H9 (cell line): ENCODE data around the gene STARD3. TPM values are rescaled to one million over a fixed set of nuclear protein-coding genes. Genes with fewer than 3 reads are reported as not detected.

Experiments used
- DNase-seq: peaks from one replicate; pipeline ENCODE4 v3.0.0-alpha.2; 2017
- H2AFZ ChIP-seq: one replicate; pipeline ENCODE4 v1.6.1; 2013; ENCODE audit warnings: mild to moderate bottlenecking, low read length, control low read depth, moderate library complexity
- H2AK5ac ChIP-seq: 2 replicates; pipeline ENCODE4 v1.6.1; 2013; ENCODE audit warnings: low read length, control low read depth, mixed read lengths; ENCODE audit not compliant: insufficient read length
- H2BK120ac ChIP-seq: one replicate; pipeline ENCODE4 v1.6.1; 2013; ENCODE audit warnings: low read depth, mild to moderate bottlenecking, low read length, control low read depth, inconsistent platforms; ENCODE audit not compliant: poor library complexity, severe bottlenecking
- H2BK12ac ChIP-seq: 2 replicates; pipeline ENCODE4 v1.6.1; 2013; ENCODE audit warnings: low read length, control low read depth, mixed read lengths, low read depth; ENCODE audit not compliant: insufficient read length
- H2BK15ac ChIP-seq: 2 replicates; pipeline ENCODE4 v1.6.1; 2013; ENCODE audit warnings: low read depth, low read length, control low read depth
- H2BK20ac ChIP-seq: one replicate; pipeline ENCODE4 v1.6.1; 2013; ENCODE audit warnings: low read depth, mild to moderate bottlenecking, low read length, control low read depth, inconsistent platforms; ENCODE audit not compliant: poor library complexity, severe bottlenecking
- H2BK5ac ChIP-seq: 2 replicates; pipeline ENCODE4 v1.6.1; 2013; ENCODE audit warnings: low read length, control low read depth, mixed read lengths; ENCODE audit not compliant: insufficient read length
- H3K14ac ChIP-seq: 2 replicates; pipeline ENCODE4 v1.6.1; 2013; ENCODE audit warnings: low read length, control low read depth; ENCODE audit not compliant: insufficient read depth
- H3K18ac ChIP-seq: 2 replicates; pipeline ENCODE4 v1.6.1; 2013; ENCODE audit warnings: low read depth, mild to moderate bottlenecking, mixed read lengths, low read length, control low read depth; ENCODE audit not compliant: insufficient read length
- H3K23ac ChIP-seq: 2 replicates; pipeline ENCODE4 v1.6.1; 2013; ENCODE audit warnings: low read length, control low read depth, mixed read lengths, low read depth; ENCODE audit not compliant: insufficient read length
- H3K23me2 ChIP-seq: 2 replicates; pipeline ENCODE4 v1.6.1; 2013; ENCODE audit warnings: low read depth, mild to moderate bottlenecking, mixed read lengths, low read length, control low read depth; ENCODE audit not compliant: insufficient read length, poor library complexity, severe bottlenecking
- H3K27ac ChIP-seq: 2 replicates; pipeline ENCODE4 v1.5.1; 2013; ENCODE audit warnings: low read length, control low read depth, mixed read lengths, low read depth; ENCODE audit not compliant: insufficient read length
- H3K27me3 ChIP-seq: 2 replicates; pipeline ENCODE4 v1.6.1; 2013; ENCODE audit warnings: low read length, control low read depth, inconsistent platforms; ENCODE audit not compliant: insufficient read depth
- H3K4ac ChIP-seq: 2 replicates; pipeline ENCODE4 v1.6.1; 2013; ENCODE audit warnings: low read depth, mild to moderate bottlenecking, control low read depth, inconsistent platforms, low read length, moderate library complexity
- H3K4me1 ChIP-seq: 2 replicates; pipeline ENCODE4 v1.6.1; 2013; ENCODE audit warnings: low read length, control low read depth, inconsistent platforms; ENCODE audit not compliant: insufficient read depth
- H3K4me2 ChIP-seq: 2 replicates; pipeline ENCODE4 v1.6.1; 2013; ENCODE audit warnings: low read length, control low read depth, mixed read lengths; ENCODE audit not compliant: insufficient read length, insufficient read depth
- H3K56ac ChIP-seq: 2 replicates; pipeline ENCODE4 v1.6.1; 2013; ENCODE audit warnings: low read depth, mild to moderate bottlenecking, mixed read lengths, low read length, control low read depth; ENCODE audit not compliant: insufficient read length
- H3K79me1 ChIP-seq: 2 replicates; pipeline ENCODE4 v1.6.1; 2013; ENCODE audit warnings: low read depth, mild to moderate bottlenecking, moderate library complexity, low read length, control low read depth, inconsistent platforms; ENCODE audit not compliant: insufficient read depth, poor library complexity, severe bottlenecking
- H3K79me2 ChIP-seq: 2 replicates; pipeline ENCODE4 v1.6.1; 2013; ENCODE audit warnings: low read length, control low read depth, inconsistent platforms; ENCODE audit not compliant: insufficient read depth
- H3K9ac ChIP-seq: 2 replicates; pipeline ENCODE4 v1.6.1; 2013; ENCODE audit warnings: low read length, control low read depth, mixed read lengths; ENCODE audit not compliant: insufficient read length; ENCODE audit errors: extremely low read depth
- H3K9me3 ChIP-seq: one replicate; pipeline ENCODE4 v1.6.1; 2013; ENCODE audit warnings: low read depth, low read length, inconsistent platforms; ENCODE audit not compliant: control insufficient read depth
- H3T11ph ChIP-seq: one replicate; pipeline ENCODE4 v1.6.1; 2013; ENCODE audit warnings: mild to moderate bottlenecking, low read length, control low read depth, inconsistent platforms
- H4K20me1 ChIP-seq: one replicate; pipeline ENCODE4 v1.6.1; 2013; ENCODE audit not compliant: control insufficient read depth, insufficient read length, insufficient read depth
- H4K5ac ChIP-seq: 2 replicates; pipeline ENCODE4 v1.6.1; 2013; ENCODE audit warnings: low read depth, mild to moderate bottlenecking, mixed read lengths, low read length, control low read depth; ENCODE audit not compliant: insufficient read length
- H4K8ac ChIP-seq: replicated peaks from 2 replicates; pipeline ENCODE4 v1.6.1; 2013; ENCODE audit warnings: low read length, control low read depth, mixed read lengths, low read depth; ENCODE audit not compliant: insufficient read length
- H4K91ac ChIP-seq: 2 replicates; pipeline ENCODE4 v1.6.1; 2013; ENCODE audit warnings: low read depth, mild to moderate bottlenecking, moderate library complexity, mixed read lengths, low read length, control low read depth; ENCODE audit not compliant: insufficient read length
- H3K27ac Mint-ChIP-seq, 3 experiments: 2 replicates in 2 of 3; 3 replicates in 1 of 3; pipeline ENCODE4 v1.8.0; 2020 to 2021; ENCODE audit warnings: mixed read lengths in 3 of 3, mild to moderate bottlenecking in 1 of 3, moderate library complexity in 1 of 3
- H3K27me3 Mint-ChIP-seq: 2 replicates; pipeline ENCODE4 v1.8.0; 2021; ENCODE audit warnings: low read depth, mild to moderate bottlenecking, moderate library complexity, mixed read lengths
- H3K36me3 Mint-ChIP-seq, 3 experiments: 2 replicates in 2 of 3; 3 replicates in 1 of 3; pipeline ENCODE4 v1.8.0; 2020 to 2021; ENCODE audit warnings: low read depth in 3 of 3, mixed read lengths in 3 of 3; ENCODE audit not compliant: insufficient read depth in 1 of 3
- H3K4me1 Mint-ChIP-seq, 2 experiments: 2 replicates each; pipeline ENCODE4 v1.8.0; 2020; ENCODE audit warnings: mixed read lengths in 2 of 2
- H3K4me3 Mint-ChIP-seq, 2 experiments: 2 replicates in 1 of 2; 3 replicates in 1 of 2; pipeline ENCODE4 v1.8.0; 2020 to 2021; ENCODE audit warnings: mild to moderate bottlenecking in 2 of 2, mixed read lengths in 2 of 2, moderate library complexity in 1 of 2
- H3K9me3 Mint-ChIP-seq, 2 experiments: 2 replicates in 1 of 2; 3 replicates in 1 of 2; pipeline ENCODE4 v1.8.0; 2020; ENCODE audit warnings: mild to moderate bottlenecking in 2 of 2, mixed read lengths in 2 of 2, moderate library complexity in 1 of 2
- WGBS: extraction: QIAGEN DNeasy Blood & Tissue Kit; methylation state at CpG from one replicate; pipeline ENCODE4 v1.1.7; 2013; ENCODE audit warnings: missing lambda C conversion rate, low lambda C conversion rate, mixed read lengths; ENCODE audit not compliant: insufficient read length; ENCODE audit errors: extremely low coverage; 5-methylcytosine and 5-hydroxymethylcytosine counted together
- total RNA-seq: library from RNA; stranded (reverse); gene quantifications from 2 replicates; pipeline ENCODE4 v1.2.1, GENCODE V29; 2021
- TF ChIP-seq, protein P1 (sequence below): fragments of 200-600 bp; sonication (generic); conservative IDR thresholded peaks from 3 replicates; pipeline ENCODE4 v1.8.0; 2021; ENCODE audit warnings: antibody characterized with exemption, mild to moderate bottlenecking

Gene STARD3
- total RNA-seq, 1 experiment from 2014 or later, result 51.3 TPM

DNA sequence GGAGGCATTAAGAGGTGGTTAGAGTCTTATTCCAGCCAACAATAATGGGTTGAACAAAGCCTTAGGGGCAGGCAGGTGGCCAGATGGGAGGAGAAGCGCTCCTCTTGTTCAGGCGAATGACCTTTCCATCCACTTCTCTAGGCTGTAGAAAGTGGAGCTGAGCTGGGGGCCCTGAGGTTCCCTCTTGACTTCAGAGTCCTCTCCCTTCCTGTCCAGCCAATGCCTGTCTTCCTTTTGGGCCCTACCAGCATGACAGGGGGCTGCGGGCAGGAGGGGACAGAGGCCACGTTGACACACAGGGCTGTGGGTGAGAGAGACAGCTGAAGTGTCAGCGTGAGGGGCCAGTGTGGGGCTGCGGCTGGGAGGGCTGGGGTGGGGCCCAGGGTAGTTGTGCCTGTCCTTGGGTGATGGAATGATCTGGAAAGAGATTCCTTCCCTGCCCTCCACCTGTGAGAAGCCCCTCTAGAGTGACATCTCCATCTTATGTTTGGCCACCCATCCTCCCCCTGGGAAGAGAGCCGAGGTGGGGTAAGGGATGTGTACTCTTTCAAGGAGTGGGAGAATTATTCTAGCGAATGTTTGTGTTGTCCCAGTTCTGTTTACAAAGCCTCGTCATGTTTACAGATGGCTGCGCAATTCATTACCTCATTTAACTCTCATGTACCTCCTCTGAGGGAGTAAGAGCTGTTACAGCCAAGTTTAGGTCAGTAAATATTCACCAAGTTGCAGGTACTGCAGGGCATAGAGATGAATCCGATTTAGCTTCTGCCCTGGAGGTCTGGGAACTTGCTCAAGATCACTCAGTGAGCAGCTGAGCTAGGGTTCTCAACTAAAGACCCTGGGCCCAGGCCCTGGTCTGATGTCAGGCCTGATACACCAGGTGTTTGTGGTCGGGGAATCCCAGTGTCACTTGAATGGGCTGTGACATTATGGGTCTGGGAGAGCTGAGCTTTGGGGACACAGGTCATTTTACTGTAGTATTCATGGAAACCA lies 66.3 kb downstream of the STARD3 start:
- no peak overlapping the region for H3K56ac ChIP-seq
- H2AFZ ChIP-seq, result no peak overlapping the region
- H3K79me2 ChIP-seq, result peaks cover 51% of the 10 kb centered on the region
- no peak overlapping the region for H2BK20ac ChIP-seq
- H3K9me3 Mint-ChIP-seq, result no peaks in the 10 kb centered on the region
- H4K5ac ChIP-seq, result no peak overlapping the region
- no peaks in the 10 kb centered on the region for H4K20me1 ChIP-seq
- H2BK5ac ChIP-seq, result no peak overlapping the region
- no peak overlapping the region for H3T11ph ChIP-seq
- H3K4me2 ChIP-seq, result no peak overlapping the region
- H4K91ac ChIP-seq, result no peak overlapping the region
- no peak overlapping the region for H3K4ac ChIP-seq
- H2BK120ac ChIP-seq, result no peak overlapping the region
- TF ChIP-seq, protein P1, sequence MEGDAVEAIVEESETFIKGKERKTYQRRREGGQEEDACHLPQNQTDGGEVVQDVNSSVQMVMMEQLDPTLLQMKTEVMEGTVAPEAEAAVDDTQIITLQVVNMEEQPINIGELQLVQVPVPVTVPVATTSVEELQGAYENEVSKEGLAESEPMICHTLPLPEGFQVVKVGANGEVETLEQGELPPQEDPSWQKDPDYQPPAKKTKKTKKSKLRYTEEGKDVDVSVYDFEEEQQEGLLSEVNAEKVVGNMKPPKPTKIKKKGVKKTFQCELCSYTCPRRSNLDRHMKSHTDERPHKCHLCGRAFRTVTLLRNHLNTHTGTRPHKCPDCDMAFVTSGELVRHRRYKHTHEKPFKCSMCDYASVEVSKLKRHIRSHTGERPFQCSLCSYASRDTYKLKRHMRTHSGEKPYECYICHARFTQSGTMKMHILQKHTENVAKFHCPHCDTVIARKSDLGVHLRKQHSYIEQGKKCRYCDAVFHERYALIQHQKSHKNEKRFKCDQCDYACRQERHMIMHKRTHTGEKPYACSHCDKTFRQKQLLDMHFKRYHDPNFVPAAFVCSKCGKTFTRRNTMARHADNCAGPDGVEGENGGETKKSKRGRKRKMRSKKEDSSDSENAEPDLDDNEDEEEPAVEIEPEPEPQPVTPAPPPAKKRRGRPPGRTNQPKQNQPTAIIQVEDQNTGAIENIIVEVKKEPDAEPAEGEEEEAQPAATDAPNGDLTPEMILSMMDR, result no peak
- H3K23me2 ChIP-seq, result peaks cover 8% of the 10 kb centered on the region
- peak overlapping the region; percentile 92 to 97 for H3K4me3 Mint-ChIP-seq
- H4K8ac ChIP-seq, result no peak overlapping the region
- no peak overlapping the region for H3K23ac ChIP-seq
- peaks cover 57 to 65% of the 10 kb centered on the region in 2 experiments for H3K4me1 Mint-ChIP-seq
- H3K9me3 ChIP-seq, result no peaks in the 10 kb centered on the region
- H3K9ac ChIP-seq, result no peak overlapping the region
- no peaks in the 10 kb centered on the region for H3K79me1 ChIP-seq
- H2BK15ac ChIP-seq, result no peak overlapping the region
- peaks cover 16% of the 10 kb centered on the region for H3K4me1 ChIP-seq
- no CpG with 5 or more reads among the region's 12 CpGs for WGBS
- DNase-seq, result no peak
- H3K14ac ChIP-seq, result no peak overlapping the region
- H2BK12ac ChIP-seq, result no peak overlapping the region
- H2AK5ac ChIP-seq, result no peak overlapping the region
- H3K36me3 Mint-ChIP-seq, result peaks cover 25 to 49% (median 36%) of the 10 kb centered on the region in 3 experiments
- H3K18ac ChIP-seq, result no peak overlapping the region
- H3K27me3 Mint-ChIP-seq, result no peaks in the 10 kb centered on the region; the same call in 1 of the 2 replicates
- no peak overlapping the region for H3K27ac ChIP-seq
- peak overlapping the region in 2 of 3 experiments; percentile 65 to 90; a peak in 4 of 7 replicates for H3K27ac Mint-ChIP-seq
- H3K27me3 ChIP-seq, result no peaks in the 10 kb centered on the region
